Esophagus muscularis mucosa (tissue), 4 donors: ENCODE measurements around the gene RND3. TPM values are rescaled to one million over a fixed set of nuclear protein-coding genes. Genes with fewer than 3 reads are reported as not detected.

ENCODE experiments used
- DNase-seq: peaks from one replicate; pipeline ENCODE4 v3.0.0-alpha.2; 2017; ENCODE audit errors: extremely low spot score
- H3K27ac ChIP-seq, 4 donors: fragments of 200-600 bp; sonication (generic); replicated peaks in 1 of 4; 1 replicate in 3 of 4; 2 replicates in 1 of 4; pipeline ENCODE4 v1.5.1; 2016 to 2019; ENCODE audit warnings: mild to moderate bottlenecking in 1 of 4
- H3K27me3 ChIP-seq, 4 donors: fragments of 200-600 bp; sonication (generic); one replicate each; pipeline versions ENCODE4 v1.5.1 to v1.6.0; 2016 to 2019
- H3K36me3 ChIP-seq, 4 donors: fragments of 200-600 bp; sonication (generic); one replicate each; pipeline ENCODE4 v1.5.1; 2016 to 2019
- H3K4me1 ChIP-seq, 4 donors: fragments of 200-600 bp; sonication (generic); one replicate each; pipeline ENCODE4 v1.5.1; 2016 to 2019
- H3K4me3 ChIP-seq, 4 donors: fragments of 200-600 bp; sonication (generic); 1 replicate in 2 of 4; 2 replicates in 2 of 4; pipeline ENCODE4 v1.5.1; 2016 to 2019; ENCODE audit warnings: mild to moderate bottlenecking in 4 of 4, moderate library complexity in 1 of 4
- H3K9me3 ChIP-seq, 4 donors: fragments of 200-600 bp; sonication (generic); 1 replicate in 3 of 4; 2 replicates in 1 of 4; pipeline ENCODE4 v1.5.1; 2016 to 2019
- EP300 ChIP-seq: sonication (generic); formaldehyde crosslinking; IDR thresholded peaks from one replicate; pipeline ENCODE4 v1.6.1; 2017; ENCODE audit warnings: antibody characterized with exemption
- POLR2A ChIP-seq: fragments of 450-650 bp; IDR thresholded peaks from one replicate; pipeline ENCODE4 v1.6.1; 2017; ENCODE audit warnings: antibody characterized with exemption, moderate library complexity, mild to moderate bottlenecking, low read depth
- POLR2AphosphoS5 ChIP-seq, 2 donors: sonication (generic); formaldehyde crosslinking; IDR thresholded peaks; one replicate each; pipeline ENCODE4 v1.6.1; 2017; ENCODE audit warnings: antibody characterized with exemption in 2 of 2
- WGBS: methylation state at CpG from one replicate; pipeline ENCODE4 v1.1.5; 2018; 5-methylcytosine and 5-hydroxymethylcytosine counted together
- intact Hi-C: fragments of 100-400 bp; cut with DNase I; formaldehyde crosslinking; loops from one replicate; pipeline ENCODE4 v1.15.1; 2023
- total RNA-seq, 4 donors: library from RNA; depleted of rRNA; stranded (reverse); fragments of >200 nt; gene quantifications; one replicate each; pipeline versions ENCODE4 v1.1.0 to v1.2.1, GENCODE V29; 2016
- TF ChIP-seq, protein P1 (sequence below), 3 experiments: fragments of 200-600 bp in 2 of 3; fragments of 450-650 bp in 1 of 3; sonication (generic) in 2 of 3; IDR thresholded peaks; one replicate each; pipeline ENCODE4 v1.5.1; 2017 to 2019; ENCODE audit warnings: antibody characterized with exemption in 3 of 3, mild to moderate bottlenecking in 2 of 3, moderate library complexity in 1 of 3

RND3 gene, protein sequence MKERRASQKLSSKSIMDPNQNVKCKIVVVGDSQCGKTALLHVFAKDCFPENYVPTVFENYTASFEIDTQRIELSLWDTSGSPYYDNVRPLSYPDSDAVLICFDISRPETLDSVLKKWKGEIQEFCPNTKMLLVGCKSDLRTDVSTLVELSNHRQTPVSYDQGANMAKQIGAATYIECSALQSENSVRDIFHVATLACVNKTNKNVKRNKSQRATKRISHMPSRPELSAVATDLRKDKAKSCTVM
- total RNA-seq = 100 to 1,000 TPM in 2 of 4 donors, 10 to 100 TPM in 2; 39.6 to 219 (median 73.5) TPM

DNA sequence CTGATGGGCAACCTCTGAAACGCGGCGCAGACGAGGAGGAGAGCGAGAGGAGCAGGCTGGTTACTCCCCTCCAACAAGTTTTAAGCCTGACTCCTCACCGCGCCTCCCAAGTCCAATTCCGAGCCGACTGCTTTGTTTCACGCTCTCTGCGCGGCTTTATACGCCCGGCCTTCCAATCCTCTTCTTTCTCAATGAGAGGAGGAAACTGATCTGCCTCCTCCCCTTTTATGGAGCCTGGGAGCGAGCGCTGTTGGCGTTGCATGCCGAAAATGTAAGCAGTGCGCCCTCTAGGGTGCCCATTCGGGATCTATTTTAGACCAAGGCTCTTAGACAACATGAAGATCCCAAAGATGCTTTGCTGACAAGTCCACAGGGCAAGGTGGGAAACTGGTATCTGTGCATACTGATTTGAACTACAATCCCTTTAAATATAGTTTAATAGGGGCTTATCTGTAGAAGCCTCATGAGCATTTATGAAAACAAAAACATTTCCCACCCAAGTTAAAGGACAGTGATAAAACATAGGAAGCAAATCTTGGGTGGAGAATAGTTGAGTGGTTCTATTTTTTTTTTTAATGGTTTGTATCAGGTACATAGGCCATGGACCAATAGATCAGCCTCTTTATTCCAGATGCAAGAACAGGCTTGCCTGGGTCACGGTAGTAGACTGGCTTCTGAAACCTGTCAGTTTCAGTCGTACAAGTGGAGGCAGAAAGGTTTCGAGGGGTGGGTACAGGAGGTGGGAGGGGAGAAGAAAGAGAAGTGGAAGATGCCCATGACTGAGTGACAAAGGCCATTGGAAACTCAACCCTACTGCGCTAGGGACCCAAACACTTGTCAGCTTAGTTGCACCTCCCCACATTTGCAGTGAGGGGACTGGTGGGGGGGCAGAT lies at the start of gene RND3:
Gene RND3, minus strand, starts transcription at position 131 of the 893 bp plus-strand sequence. CDS start 250 bp downstream, outside the sequence.
- 12% methylated on average over 24 of the region's 24 CpGs for WGBS

DNA sequence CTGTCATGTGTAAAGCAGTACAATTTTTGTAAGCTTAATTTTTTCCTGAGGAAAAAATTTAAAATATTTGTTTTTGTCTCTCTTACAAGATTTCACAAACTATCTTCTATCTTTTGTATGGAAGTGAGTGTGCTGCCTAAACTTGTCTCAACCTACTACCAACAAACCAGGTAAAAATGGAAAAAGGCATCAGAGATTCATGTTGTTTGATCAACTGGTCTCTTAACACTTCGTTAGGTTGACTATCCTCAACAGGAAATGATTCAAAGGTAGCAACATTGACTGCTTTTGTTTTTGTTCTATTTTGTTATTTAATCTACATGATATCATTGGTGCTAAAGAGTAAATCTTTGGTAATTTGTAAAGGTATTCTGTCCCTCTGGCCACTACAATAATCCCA lies 47.7 kb upstream of the RND3 start:
- Histone ChIP-seq H3K27me3 (no peaks in the 10 kb centered on the region), H3K36me3 (no peaks in the 10 kb centered on the region), H3K27ac (no peak overlapping the region), H3K9me3 (no peaks in the 10 kb centered on the region), H3K4me3 (no peak overlapping the region), H3K4me1 (peaks cover 0 to 15% (median 0%) of the 10 kb centered on the region in 4 donors)
- WGBS = 79% methylated on average over 1 of the region's 1 CpG
- TF ChIP-seq POLR2AphosphoS5 (IDR thresholded peaks at IDR 0.05) = no peak
- TF ChIP-seq, protein P1, sequence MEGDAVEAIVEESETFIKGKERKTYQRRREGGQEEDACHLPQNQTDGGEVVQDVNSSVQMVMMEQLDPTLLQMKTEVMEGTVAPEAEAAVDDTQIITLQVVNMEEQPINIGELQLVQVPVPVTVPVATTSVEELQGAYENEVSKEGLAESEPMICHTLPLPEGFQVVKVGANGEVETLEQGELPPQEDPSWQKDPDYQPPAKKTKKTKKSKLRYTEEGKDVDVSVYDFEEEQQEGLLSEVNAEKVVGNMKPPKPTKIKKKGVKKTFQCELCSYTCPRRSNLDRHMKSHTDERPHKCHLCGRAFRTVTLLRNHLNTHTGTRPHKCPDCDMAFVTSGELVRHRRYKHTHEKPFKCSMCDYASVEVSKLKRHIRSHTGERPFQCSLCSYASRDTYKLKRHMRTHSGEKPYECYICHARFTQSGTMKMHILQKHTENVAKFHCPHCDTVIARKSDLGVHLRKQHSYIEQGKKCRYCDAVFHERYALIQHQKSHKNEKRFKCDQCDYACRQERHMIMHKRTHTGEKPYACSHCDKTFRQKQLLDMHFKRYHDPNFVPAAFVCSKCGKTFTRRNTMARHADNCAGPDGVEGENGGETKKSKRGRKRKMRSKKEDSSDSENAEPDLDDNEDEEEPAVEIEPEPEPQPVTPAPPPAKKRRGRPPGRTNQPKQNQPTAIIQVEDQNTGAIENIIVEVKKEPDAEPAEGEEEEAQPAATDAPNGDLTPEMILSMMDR (IDR thresholded peaks at IDR 0.05) = no peak
- TF ChIP-seq EP300 = no peak
- TF ChIP-seq POLR2A = no peak
- DNase-seq = no peak
- intact Hi-C loops = no loop called here

More for the DNA sequence above, at the start of gene RND3:
- H3K36me3 ChIP-seq = no peaks in the 10 kb centered on the region
- H3K27ac ChIP-seq = peak within 1 kb of the TSS; percentile 95 to 98 (median 96)
- no peaks in the 10 kb centered on the region for H3K9me3 ChIP-seq
- DNase-seq = peak; percentile 99
- TF ChIP-seq, protein P1 (IDR thresholded peaks at IDR 0.05) = peak; percentile 85 to 91 (median 86)
- TF ChIP-seq POLR2A (peak; percentile 96), EP300 (no peak), POLR2AphosphoS5 (IDR thresholded peaks at IDR 0.05) (peak; percentile 98 to 100)
- intact Hi-C loops = loop anchor here (5.0 kb wide), 2 partner anchors 125 to 890 kb away; no protein-coding TSS in a partner anchor
- H3K4me1 ChIP-seq = peaks cover 20 to 22% (median 21%) of the 10 kb centered on the region in 4 donors
- no peaks in the 10 kb centered on the region for H3K27me3 ChIP-seq
- H3K4me3 ChIP-seq = peak within 1 kb of the TSS; percentile 79 to 88 (median 85)

DNA sequence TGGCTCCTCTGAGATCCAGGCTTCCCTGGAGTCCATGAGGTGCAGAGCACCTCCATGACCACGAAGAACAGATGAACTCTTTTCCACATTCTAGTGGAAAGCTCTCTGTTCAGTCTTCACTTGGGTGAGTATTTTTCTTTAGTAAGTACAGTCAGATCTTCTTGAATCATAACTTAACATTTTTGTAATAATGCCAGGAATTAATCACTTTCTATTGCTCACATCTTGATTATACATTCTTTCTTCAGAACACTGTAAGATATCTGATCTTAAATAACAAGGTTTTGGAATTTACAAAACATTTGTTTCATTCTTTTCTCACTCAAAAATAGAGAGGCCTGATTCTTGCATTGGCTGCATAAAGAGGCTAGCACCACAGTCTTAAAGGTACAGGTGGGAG lies 45.4 kb upstream of the RND3 start:
- 90% methylated on average over 1 of the region's 1 CpG for WGBS
- H3K9me3 ChIP-seq = no peaks in the 10 kb centered on the region
- intact Hi-C loops = no loop called here
- H3K4me3 ChIP-seq = no peak overlapping the region
- H3K27me3 ChIP-seq = no peaks in the 10 kb centered on the region
- peaks cover 0 to 28% (median 8%) of the 10 kb centered on the region in 4 donors for H3K4me1 ChIP-seq
- peak overlapping the region in 1 of 4 donors; percentile 31 for H3K27ac ChIP-seq
- TF ChIP-seq EP300 (no peak), POLR2A (no peak), POLR2AphosphoS5 (IDR thresholded peaks at IDR 0.05) (no peak)
- TF ChIP-seq, protein P1 (IDR thresholded peaks at IDR 0.05) = no peak
- H3K36me3 ChIP-seq = no peaks in the 10 kb centered on the region
- no peak for DNase-seq

DNA sequence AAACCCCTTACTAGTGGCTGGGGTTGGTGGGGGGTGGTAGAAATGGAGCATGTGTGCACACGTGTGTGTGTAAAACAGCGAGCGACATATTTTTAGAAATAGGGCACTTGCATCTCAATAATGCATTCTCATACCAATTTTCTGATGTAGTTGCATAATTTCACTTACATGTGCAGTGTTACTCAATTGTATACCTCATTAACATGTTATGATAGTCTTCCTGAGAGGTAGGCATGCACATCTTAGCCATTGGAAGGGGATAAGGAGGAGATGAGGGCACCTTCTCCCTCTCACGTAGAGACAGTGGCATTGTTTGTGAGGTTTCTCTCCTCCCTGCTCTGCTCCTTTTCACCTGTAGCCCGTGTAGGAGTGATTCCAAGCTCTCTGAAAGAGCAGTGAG lies 44.6 kb upstream of the RND3 start:
- Histone ChIP-seq H3K4me3 (no peak overlapping the region), H3K36me3 (no peaks in the 10 kb centered on the region)
- intact Hi-C loops = no loop called here

More for the DNA sequence above, 44.6 kb upstream of the RND3 start:
- no peak overlapping the region for H3K27ac ChIP-seq
- TF ChIP-seq, protein P1 (IDR thresholded peaks at IDR 0.05) = no peak
- no peak for TF ChIP-seq POLR2AphosphoS5 (IDR thresholded peaks at IDR 0.05)
- no peak for TF ChIP-seq EP300
- TF ChIP-seq POLR2A = no peak
- DNase-seq = no peak
- peaks cover 0 to 33% (median 8%) of the 10 kb centered on the region in 4 donors for H3K4me1 ChIP-seq
- H3K27me3 ChIP-seq = no peaks in the 10 kb centered on the region
- WGBS = 89% methylated on average over 5 of the region's 5 CpGs
- no peaks in the 10 kb centered on the region for H3K9me3 ChIP-seq
